Muscle of leg (tissue), 11 donors: ENCODE results near the gene ABRACL. TPM values are rescaled to one million over a fixed set of nuclear protein-coding genes. Genes with fewer than 3 reads are reported as not detected.

Experiments
- DNase-seq: peaks from one replicate; pipeline ENCODE4 v3.0.0; 2013
- H3K27ac ChIP-seq: one replicate; pipeline ENCODE4 v1.5.1; 2013; ENCODE audit warnings: mild to moderate bottlenecking, low read length, control low read depth
- H3K27me3 ChIP-seq: one replicate; pipeline ENCODE4 v1.6.1; 2013; ENCODE audit warnings: low read length; ENCODE audit not compliant: control insufficient read depth, insufficient read depth
- H3K36me3 ChIP-seq: one replicate; pipeline ENCODE4 v1.6.1; 2013; ENCODE audit warnings: low read length; ENCODE audit not compliant: control insufficient read depth, insufficient read depth
- H3K4me1 ChIP-seq: one replicate; pipeline ENCODE4 v1.6.1; 2013; ENCODE audit warnings: low read length; ENCODE audit not compliant: control insufficient read depth, insufficient read depth
- H3K4me3 ChIP-seq: one replicate; pipeline ENCODE4 v1.5.1; 2013; ENCODE audit warnings: low read length, control low read depth
- H3K9me3 ChIP-seq: replicated peaks from 2 replicates; pipeline ENCODE4 v1.6.1; 2013; ENCODE audit warnings: low read depth, low read length; ENCODE audit not compliant: control insufficient read depth
- WGBS: methylation state at CpG from one replicate; pipeline ENCODE4 v1.1.5; 2013; ENCODE audit warnings: missing lambda C conversion rate; ENCODE audit not compliant: insufficient coverage; 5-methylcytosine and 5-hydroxymethylcytosine counted together
- polyA plus RNA-seq, 8 donors: library from polyadenylated mRNA; unstranded; fragments of 120-200 nt; gene quantifications; one replicate each; pipeline versions ENCODE4 v1.2.1 to v1.2.3, GENCODE V29; 2013; ENCODE audit warnings: inconsistent platforms in 1 of 8, low replicate concordance in 1 of 8; ENCODE audit not compliant: insufficient read length in 8 of 8, insufficient read depth in 1 of 8
- total RNA-seq: library from RNA; stranded (reverse); fragments of 120-200 nt; gene quantifications from one replicate; pipeline ENCODE4 v1.2.4, GENCODE V29; 2013

Gene ABRACL
- total and polyA plus RNA-seq, 9 donors, result 14.8 to 32.7 (median 19.7) TPM

DNA sequence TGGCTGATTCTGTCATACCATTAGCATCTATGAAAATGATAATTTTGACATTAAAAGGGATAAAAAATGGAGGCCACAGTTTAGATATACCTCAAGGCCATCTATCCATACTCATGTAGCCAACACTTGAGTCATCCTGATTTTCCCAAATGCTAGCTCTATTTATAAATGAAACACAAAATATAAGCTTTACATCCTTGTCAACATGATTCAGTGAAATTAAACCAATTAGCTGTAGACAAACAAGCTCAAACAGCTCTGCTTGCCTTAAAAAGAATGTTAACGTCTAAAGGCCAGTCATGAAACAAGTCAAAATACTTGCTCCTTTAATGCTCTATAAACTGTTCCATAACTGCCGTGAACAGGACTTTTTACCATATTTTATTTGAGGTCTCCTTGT is 40.3 kb downstream of the ABRACL start:
- no peaks in the 10 kb centered on the region for H3K9me3 ChIP-seq
- H3K27ac ChIP-seq, result no peak overlapping the region
- no peaks in the 10 kb centered on the region for H3K27me3 ChIP-seq
- no peaks in the 10 kb centered on the region for H3K36me3 ChIP-seq
- no peak for DNase-seq
- no peak overlapping the region for H3K4me3 ChIP-seq
- H3K4me1 ChIP-seq, result peaks cover 4% of the 10 kb centered on the region
- WGBS, result 40% methylated on average over 1 of the region's 2 CpGs

DNA sequence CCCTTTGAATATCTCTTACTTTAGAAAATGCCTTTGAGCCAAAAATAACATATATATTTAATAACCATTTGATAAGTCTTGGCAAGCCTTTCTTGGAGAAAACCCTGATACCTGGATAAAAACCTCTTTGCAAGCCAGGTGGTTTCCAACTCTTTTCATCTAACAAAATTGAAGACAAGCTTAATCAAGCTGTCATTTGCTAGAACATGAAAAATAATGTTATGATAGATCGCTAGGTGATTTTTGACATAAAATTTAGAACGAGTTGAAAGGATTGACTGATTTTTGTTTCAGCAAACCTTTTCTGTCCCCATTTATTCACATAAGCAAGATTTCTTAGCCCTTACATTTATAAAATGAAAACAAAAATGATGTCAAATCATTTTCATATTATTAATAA is 44.6 kb downstream of the ABRACL start:
- WGBS, result no CpG with 5 or more reads among the region's 2 CpGs
- Histone ChIP-seq H3K27me3 (no peaks in the 10 kb centered on the region), H3K36me3 (no peaks in the 10 kb centered on the region), H3K4me1 (no peaks in the 10 kb centered on the region), H3K4me3 (no peak overlapping the region), H3K9me3 (no peaks in the 10 kb centered on the region), H3K27ac (no peak overlapping the region)
- no peak for DNase-seq

- WGBS, result no CpG with 5 or more reads among the region's 2 CpGs
- H3K4me3 ChIP-seq, result no peak overlapping the region
- no peaks in the 10 kb centered on the region for H3K4me1 ChIP-seq
These were observed 50.5 kb downstream of the ABRACL start for GRCh38 chr6:139079018-139079417.

GRCh38 chr6:139080255-139080920 is 51.8 kb downstream of the ABRACL start:
- H3K27ac ChIP-seq, result no peak overlapping the region
- DNase-seq, result no peak
- H3K4me3 ChIP-seq, result no peak overlapping the region

More at GRCh38 chr6:139079018-139079417, 50.5 kb downstream of the ABRACL start:
- no peak for DNase-seq
- H3K27ac ChIP-seq, result no peak overlapping the region
- H3K27me3 ChIP-seq, result no peaks in the 10 kb centered on the region
- no peaks in the 10 kb centered on the region for H3K36me3 ChIP-seq
- no peaks in the 10 kb centered on the region for H3K9me3 ChIP-seq

DNA sequence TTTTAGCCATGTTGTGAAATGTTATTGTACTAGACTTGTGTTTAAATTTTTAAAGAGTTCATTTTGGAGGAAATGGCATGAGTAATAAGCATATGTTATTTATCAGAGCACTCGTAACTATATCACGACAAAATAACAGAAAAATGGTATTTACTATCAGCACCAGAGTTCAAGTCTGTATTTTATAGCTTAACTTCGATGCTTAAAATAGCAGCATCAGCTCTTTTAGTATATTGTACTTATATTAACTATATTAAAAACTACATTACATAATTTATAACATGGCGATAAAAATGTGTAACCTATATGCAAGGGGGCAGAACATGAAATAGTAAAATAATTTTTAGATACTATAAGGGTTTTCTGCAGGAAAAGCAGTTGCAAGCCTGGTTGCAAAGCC is 52.9 kb downstream of the ABRACL start:
- Histone ChIP-seq H3K9me3 (no peaks in the 10 kb centered on the region), H3K27ac (no peak overlapping the region), H3K27me3 (no peaks in the 10 kb centered on the region), H3K4me1 (no peaks in the 10 kb centered on the region), H3K36me3 (no peaks in the 10 kb centered on the region), H3K4me3 (no peak overlapping the region)
- WGBS, result no CpG with 5 or more reads among the region's 4 CpGs
- DNase-seq, result no peak

More at GRCh38 chr6:139080255-139080920, 51.8 kb downstream of the ABRACL start:
- no CpG with 5 or more reads among the region's 1 CpG for WGBS
- no peaks in the 10 kb centered on the region for H3K36me3 ChIP-seq
- no peaks in the 10 kb centered on the region for H3K4me1 ChIP-seq
- no peaks in the 10 kb centered on the region for H3K27me3 ChIP-seq
- no peaks in the 10 kb centered on the region for H3K9me3 ChIP-seq

- no peak for DNase-seq
- no peak overlapping the region for H3K4me3 ChIP-seq
- H3K36me3 ChIP-seq, result no peaks in the 10 kb centered on the region
- no peaks in the 10 kb centered on the region for H3K9me3 ChIP-seq
- H3K27me3 ChIP-seq, result no peaks in the 10 kb centered on the region
- H3K27ac ChIP-seq, result no peak overlapping the region
- WGBS, result 79% methylated on average over 3 of the region's 5 CpGs
- H3K4me1 ChIP-seq, result no peaks in the 10 kb centered on the region
These were observed 53.8 kb downstream of the ABRACL start for GRCh38 chr6:139082370-139082769.

- DNase-seq, result no peak
- no peaks in the 10 kb centered on the region for H3K4me1 ChIP-seq
- H3K4me3 ChIP-seq, result no peak overlapping the region
- WGBS, result no CpG with 5 or more reads among the region's 1 CpG
- no peaks in the 10 kb centered on the region for H3K27me3 ChIP-seq
- no peak overlapping the region for H3K27ac ChIP-seq
- no peaks in the 10 kb centered on the region for H3K36me3 ChIP-seq
- H3K9me3 ChIP-seq, result no peaks in the 10 kb centered on the region
These were observed 63.3 kb downstream of the ABRACL start for GRCh38 chr6:139091826-139092225.

Other genes with a start within 250 kb of the ABRACL start
- gene ECT2L, start 232.7 kb upstream of the ABRACL start, total RNA-seq, result 0.09 TPM
- under 1 TPM; 0.16 to 0.31 (median 0.21) TPM for gene ECT2L, start 232.7 kb upstream of the ABRACL start, polyA plus RNA-seq
- gene REPS1, start 40.5 kb upstream of the ABRACL start, total RNA-seq, result 28.2 TPM
- 10 to 100 TPM; 32.4 to 49.9 (median 42.9) TPM for gene REPS1, start 40.5 kb upstream of the ABRACL start, polyA plus RNA-seq
- gene HECA, start 106.3 kb downstream of the ABRACL start, total RNA-seq, result 16.2 TPM
- gene HECA, start 106.3 kb downstream of the ABRACL start, polyA plus RNA-seq, result 10 to 100 TPM; 12.5 to 24.0 (median 15.6) TPM